Stimulated activated CD4-positive, alpha-beta T cell treated with anti-CD3 and anti-CD28 coated beads, TNF-alpha, amount 100 ng/mL, for 24 hours (primary cell): Measurements from ENCODE around the gene SPON1.
"Not testable (repeated sequence)": the region's sequence is repeated elsewhere in the genome, so short reads cannot be mapped to it uniquely, and the experiment has no call there.

Source experiments
- DNase-seq, 3 experiments: peaks; one replicate each; pipeline ENCODE4 v3.0.0-alpha.2; 2020; ENCODE audit warnings: low read depth in 3 of 3

The SPON1 gene

DNA sequence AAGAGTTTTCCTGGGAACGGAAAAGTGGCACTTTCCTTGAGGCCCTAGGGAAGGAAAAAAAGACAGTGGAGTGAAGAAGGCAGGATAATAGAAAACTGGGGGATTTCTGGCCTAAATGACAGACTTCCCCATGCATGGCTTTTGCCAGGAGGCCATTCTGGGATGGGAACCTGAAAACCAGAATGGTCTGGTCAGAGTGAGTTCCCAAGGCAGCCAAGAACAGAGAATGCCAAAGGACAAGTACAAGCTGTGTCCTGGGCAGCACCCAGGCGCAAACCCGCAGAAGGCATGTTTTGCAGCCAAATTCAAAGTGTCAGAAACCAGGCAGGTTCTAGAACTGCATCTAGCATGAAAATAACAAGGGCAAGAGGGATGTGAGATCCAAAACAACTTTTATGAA lies 162.4 kb downstream of the SPON1 start:
- no peak for DNase-seq

DNA sequence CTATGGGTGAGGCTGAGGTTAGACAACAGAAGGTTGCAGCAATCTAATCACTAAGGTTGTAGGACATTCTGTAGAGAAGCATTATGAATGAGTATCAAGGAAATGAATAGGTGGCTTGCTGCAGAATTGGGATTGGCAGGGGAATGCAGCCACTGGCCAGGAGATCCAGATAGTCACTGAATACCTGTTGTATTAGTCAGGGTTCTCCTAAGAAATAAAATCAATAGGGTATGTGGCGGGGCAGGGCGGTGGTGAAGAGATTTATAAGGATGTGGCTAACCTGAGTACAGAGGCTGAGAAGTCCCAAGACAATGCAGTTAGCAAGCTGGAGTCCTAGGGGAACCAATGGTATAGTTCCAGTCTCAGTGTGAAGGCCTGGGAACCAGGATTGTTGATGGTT lies 163.0 kb downstream of the SPON1 start:
- no peak for DNase-seq

DNA sequence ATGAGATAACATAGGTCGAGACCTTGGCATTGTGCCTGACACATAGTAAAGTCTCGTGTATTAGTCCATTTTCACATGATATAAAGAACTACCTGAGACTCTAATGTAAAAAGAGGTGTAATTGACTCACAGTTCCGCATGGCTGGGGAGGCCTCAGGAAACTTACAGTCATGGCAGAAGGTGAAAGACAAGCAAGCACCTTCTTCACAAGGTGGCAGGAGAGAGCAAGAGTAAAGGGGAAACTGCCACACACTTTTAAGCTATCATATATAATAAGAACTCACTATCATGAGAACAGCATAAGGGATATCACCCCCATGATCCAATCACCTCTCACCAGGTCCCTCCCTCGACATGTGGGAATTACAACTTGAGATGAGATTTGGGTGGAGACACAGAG lies 165.2 kb downstream of the SPON1 start:
- no peak for DNase-seq

DNA sequence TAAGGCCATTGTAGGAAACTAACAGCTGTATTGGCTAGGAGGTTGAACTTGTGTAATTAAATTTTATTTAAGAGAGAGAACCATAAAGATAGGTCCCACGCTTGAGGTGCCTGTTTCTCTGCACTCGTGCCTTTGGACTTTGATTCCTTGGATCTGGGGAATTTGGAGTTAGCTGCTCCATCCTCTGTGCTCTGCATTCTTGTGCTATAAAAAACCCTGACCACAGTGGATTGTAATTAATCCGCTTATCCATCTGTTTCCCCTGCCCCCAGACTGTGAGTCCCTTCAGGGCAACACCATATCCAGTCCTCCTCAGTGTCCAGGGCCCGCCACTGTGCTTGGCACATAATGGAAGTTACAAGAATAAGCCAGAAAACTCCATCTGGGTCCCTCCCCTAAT lies 169.8 kb downstream of the SPON1 start:
- DNase-seq = no peak

DNA sequence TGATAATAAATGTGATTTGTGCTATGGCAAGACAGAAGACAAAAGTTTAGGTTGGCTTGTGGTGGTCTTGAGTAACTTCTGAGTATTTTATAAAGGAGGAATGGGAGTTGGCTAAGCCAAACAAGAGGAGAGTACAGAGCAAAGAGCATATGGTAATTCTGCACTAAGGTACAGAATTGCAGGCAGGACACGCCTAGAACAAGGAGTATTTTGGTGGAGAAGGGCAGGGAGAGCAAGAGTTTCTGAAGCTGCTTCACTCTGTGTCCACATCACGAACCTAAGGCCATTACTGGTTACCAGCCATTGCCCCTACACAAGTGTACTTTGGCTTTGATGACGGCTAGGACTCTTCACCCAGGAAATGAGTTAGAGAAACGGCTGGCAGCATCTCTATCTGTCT lies 170.9 kb downstream of the SPON1 start:
- no peak for DNase-seq

DNA sequence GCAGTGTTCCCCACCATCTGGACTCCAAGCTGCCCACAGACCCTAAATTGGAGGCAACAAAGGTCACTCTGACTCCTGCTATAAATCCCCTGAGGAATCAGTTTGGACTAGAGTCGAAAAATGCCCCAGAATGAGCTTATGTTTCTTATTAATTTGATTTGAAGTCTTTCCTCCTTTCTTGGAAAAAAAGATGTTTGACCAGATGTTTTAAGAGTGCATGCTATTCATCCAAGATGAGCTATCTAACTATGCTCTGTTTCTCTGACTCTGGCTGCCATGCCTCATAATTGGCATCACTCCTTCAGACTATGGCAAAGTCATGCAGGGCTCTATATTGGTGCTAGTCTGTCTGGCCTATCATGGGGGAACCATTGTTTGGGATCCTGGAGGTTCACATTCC lies 174.0 kb downstream of the SPON1 start:
- no peak for DNase-seq

DNA sequence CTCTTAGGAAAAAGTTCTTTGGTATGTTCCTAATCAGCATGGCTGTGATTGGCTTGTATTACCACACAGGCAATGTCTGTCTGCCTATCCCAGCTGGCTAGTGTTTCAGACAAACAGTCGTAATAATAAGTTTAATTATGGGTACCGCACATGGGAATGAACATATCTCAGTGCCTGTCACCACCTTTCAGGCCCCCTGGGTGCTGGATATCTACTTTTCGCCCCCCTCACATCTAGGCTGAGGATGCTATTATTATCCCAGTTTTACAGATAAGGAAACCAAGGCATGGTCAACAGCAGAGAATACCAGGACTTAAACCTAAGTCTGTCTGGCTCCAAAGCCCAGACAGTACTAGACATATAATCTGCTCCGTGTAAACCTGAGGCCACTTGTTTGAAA lies 174.8 kb downstream of the SPON1 start:
- no peak for DNase-seq

DNA sequence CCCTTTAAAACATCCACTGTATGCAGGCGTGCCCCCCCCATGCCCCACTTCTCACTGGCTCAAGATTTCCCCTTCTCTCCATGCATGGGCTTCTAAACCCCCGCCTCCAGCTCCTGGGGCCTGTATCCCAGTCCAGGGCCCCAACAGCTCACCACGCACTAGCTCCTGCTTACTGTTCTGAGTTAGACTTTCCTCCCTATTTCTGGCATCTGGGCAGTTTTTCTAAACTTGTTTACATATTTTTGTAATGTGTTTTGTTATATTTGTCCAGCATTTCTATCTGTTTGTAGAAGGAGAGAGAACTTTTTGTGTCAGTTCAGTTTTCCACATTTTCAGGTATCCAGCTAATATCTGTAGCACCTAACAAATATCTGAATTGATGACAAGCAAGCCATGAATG lies 178.5 kb downstream of the SPON1 start:
- DNase-seq = no peak

DNA sequence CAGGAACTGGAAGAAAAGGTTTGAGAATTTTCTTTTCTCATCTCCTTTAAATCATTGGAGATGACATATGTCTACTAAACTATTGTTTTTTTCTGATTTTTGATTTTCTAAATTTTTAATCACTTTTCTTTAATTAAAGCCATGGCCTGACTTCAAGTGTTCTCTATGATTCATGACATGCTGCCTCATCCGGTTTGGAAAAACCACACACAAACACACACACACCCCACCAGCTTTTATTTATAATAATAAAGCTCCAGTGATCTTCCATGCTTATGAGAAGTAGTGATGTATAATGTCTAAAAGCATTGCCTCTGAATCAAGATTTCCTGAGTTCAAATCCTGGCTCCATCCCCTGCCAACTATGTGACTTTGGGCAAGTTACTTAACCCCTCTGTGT lies 179.2 kb downstream of the SPON1 start:
- DNase-seq = no peak

DNA sequence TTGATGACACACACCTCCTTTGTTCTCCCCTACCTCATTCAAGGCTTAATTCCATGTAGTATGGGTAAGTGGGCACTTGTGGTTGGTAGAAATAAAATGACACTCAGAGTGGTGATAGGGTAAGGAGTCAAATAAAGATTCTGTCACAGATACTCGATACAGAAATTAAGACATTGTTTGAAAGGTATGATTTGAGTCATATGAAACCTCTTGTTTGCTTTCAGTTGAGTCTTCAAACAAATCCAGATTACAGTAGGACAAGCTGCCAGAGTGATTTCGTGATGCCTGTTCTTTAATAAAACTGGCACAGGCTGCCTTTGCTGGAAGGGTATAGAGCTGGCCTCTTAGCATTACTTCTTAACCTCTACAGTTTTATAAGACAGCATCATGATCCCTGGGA lies 182.4 kb downstream of the SPON1 start:
- DNase-seq = no peak

DNA sequence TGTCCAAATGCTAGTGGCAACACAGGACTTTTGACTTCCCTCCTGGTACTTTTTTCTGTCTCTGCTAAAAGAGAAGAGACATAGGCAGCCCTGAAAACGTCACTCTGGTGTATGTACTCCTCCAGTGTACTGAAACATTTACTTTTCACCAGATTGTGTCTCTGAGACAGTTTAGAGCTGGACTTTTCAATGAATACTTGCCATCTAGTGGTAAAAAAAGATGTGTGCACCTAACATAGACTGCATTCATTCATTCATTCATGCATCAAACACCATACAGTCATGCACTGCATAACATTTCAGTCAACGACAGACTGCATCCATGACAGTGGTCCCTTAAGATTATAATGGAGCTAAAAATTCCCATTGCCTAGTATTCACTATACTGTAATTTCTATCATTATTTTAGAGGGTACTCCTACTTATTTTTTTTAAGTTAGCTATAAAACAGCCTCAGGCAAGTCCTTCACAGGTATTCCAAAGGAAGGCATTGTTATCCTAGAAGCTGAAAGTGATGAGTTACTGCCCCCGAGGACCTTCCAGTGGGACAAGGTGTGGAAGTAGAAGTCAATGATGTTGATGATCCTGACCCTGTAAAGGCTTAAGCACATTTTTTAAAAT lies 186.2 kb downstream of the SPON1 start:
- DNase-seq = no peak

DNA sequence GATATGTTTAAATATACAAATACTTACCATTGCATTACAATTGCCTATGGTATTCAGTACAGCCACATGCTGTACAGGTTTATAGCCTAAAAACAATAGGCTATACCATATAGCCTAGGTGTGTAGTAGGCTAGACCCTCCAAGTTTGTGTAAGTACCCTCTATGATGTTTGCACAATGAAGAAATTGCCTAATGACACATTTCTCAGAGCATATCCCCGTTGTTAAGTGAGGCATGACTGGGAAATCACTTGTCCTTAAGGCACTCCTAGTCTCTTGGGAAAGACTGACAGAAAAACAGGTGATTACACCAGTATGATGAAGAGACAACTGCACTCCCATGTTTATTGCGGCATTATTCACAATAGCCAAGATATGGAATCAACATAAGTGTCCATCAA lies 187.2 kb downstream of the SPON1 start:
- no peak for DNase-seq

DNA sequence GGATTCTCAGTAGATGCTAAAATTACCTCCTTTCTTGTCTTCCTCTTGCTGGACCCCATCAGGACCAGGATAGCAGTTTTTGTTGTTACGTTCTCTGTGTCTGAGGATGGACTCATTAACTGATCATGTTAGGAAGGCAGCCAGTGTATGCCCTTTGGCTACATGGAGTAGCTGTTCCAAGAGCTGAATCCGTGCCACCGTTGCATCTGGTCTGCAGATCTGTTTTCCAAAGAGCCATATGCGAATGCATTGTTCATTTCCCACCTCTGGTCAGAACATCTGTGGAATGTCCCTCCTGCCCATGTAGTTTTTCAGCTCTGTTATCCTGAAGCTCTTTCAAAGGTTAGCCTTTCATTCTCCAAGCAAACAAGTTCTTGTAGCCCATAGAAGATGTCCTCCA lies 188.4 kb downstream of the SPON1 start:
- no peak for DNase-seq

DNA sequence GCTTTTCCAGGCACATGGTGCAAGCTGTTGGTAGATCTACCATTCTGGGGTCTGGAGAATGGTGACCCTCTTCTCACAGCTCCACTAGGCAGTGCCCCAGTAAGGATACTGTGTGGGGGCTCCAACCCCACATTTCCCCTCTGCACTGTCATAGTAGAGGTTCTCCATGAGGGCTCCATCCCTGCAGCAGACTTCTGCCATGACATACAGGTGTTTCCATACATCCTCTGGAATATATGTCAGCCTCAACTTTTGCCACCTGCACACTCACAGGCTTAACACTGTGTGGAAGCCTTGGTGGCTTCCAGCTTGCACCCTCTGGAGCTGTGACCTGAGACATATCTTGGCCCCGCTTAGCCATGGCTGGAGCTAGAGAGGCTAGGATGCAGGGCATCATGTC lies 191.6 kb downstream of the SPON1 start:
- DNase-seq = not testable (repeated sequence)

DNA sequence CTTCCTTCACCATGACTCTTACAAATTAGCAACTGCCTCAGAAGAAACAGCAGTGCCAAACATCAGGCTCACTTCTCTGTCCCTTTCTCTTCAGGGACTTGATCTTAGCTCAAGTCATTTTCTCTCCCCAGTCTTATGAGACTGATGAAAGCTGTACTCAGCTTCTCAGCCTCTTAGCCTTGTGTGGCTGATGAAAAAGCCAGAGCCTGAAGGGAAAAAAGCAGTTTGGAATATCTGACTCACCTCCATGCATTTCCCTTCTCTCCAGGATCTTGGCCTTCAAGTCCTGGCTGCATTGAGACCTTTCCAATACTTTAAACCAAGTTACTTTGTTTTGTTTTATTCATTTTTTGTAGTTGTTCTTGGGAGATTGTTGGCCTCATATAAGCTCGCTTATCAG lies 195.9 kb downstream of the SPON1 start:
- no peak for DNase-seq

DNA sequence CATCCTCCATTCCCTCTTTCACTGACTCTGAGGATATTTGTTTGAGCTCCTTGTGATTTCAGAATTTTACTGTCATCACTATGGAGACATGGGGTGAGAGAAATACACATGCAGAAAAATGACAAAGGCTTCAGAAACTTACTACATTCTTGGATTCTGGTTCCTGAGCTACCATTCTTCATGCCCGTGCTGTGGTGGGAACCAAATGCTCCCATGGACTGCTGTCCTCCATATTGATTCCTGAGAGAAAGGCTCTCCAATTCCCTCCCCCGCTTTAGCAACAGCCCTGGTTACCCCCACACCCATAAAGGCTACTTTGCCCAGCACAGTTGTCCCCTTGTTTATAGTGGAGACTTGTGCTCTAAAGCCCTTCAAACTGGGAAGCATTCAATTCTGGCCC lies 201.1 kb downstream of the SPON1 start:
- no peak for DNase-seq

DNA sequence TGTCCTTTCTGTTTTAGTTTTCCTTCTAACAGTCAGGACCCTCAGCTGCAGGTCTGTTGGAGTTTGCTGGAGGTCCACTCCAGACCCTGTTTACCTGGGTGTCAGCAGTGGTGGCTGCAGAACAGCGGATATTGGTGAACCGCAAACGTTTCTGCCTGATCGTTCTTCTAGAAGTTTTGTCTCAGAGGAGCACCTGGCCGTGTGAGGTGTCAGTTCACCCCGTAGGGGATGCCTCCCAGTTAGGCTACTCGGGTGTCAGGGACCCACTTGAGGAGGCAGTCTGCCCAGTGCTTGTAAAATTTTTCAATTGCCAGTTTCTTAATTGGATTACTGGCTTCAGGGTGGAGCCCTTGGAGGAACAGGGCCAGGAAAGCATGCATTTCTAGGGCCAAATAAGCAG lies 211.2 kb downstream of the SPON1 start:
- not testable (repeated sequence) for DNase-seq

DNA sequence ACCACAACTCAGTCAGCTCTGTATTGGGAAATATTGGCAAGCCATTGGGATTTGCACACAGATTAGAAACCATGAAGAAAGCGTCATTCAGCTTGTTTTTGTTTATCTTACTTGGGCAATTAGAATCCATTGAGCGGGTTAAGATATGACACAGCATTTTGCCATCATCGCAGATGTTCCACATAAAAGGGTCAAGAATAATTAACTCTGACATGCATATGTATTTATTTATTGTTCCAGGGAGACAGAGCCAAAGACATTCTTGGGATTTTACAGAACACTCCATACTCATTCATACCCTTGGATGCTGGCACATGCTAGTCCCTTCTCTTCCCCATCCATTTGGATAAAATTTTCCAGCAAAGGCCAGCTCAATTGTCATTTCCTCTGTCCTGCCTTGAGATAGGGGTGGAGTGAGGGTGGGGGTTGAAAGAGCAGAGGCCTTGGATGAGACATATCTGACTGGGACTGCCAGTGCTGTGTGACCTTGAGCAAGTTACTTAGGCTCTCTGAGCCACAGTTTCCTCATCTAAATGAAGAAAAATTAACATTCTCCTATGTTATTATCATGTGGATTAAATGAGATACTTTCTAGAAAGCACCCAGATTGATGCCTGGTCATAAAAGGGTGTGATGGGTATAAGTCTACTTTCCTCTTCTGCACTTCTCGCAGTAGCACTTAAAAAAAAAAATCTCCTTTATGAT lies 216.7 kb downstream of the SPON1 start:
- no peak for DNase-seq

DNA sequence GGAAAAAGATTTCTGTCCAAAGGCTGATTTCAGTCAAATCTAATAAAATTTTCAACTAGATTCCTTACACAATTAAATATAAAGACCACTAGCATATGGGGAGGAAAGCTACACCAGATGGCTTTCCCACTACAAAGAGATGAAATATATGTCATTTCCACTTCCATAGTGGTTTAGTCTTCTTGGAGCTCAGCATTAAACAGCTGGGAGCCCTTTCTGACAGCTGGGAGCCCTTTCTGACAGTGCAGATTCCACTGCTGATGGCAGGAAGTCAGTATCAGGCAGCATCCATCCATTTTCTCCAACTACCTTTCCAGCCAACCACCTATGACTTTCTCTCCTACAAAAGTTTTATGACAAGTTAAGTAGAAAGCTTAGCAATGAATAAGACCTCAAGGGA lies 218.6 kb downstream of the SPON1 start:
- DNase-seq = no peak

DNA sequence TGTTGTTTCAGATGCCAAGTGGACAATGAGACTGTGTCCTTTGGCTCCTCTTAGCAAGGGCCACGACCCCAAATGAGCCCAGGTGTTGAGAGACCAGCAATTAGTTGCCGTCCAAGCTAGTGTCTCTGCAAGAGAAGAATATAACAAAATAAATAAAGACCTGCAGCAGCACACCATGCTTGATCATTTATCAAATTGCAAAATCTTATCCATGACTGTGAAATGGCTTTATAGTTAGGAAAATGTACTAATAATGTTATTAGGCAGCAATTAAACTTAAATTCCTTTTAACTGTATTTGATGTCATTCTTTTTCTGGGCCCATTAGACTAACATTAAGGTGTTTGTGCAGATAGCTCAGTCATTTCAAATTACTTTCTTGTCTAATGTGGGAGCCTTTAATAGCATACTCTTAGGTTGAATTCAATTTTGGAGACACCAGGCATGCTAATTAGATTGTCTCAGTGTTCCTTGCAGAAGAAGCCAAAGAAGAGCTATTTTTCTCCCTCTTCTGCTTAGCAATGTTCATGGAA lies 220.4 kb downstream of the SPON1 start:
- no peak for DNase-seq

DNA sequence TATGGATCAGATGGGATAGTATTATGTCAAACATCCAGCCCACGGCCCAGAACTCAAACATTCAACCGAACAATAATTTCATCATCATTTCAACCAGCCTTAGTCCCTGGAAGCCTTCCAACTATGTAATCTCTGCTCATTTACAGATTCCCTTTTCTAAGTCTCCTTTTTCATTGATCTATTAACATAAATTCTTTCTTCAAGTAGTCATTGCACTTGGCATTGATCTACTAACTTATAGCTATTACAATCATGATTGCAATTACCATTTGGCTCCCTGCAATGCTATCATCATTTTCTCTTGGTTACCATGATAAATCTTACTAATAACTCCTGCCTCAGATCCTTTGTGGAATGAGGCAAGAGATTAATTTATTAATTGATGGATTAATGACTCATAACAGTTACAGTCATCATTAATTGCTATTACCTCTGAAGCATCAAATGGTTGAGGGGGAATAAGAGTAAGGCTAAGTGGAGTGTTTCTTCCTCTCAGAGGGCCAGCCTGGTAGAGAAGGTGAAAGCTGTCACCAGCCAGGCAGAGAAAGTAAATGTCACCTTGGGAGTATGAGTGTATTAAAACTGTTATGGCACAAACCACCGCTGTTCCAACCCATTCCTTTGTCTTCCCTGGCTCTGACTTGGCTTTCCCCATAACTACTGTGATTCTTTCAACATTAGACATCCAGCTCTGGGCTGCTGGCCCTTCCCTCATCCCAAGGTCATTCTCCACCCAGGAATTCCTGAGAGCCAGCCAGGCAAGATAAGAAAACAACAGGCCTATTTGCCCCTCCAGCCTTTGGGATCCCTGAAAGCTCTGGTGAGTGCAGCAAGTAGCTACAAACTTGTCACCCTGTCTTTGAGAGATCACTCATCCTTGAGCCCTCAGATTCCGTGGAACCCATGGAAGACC lies 221.8 kb downstream of the SPON1 start:
- DNase-seq = no peak

DNA sequence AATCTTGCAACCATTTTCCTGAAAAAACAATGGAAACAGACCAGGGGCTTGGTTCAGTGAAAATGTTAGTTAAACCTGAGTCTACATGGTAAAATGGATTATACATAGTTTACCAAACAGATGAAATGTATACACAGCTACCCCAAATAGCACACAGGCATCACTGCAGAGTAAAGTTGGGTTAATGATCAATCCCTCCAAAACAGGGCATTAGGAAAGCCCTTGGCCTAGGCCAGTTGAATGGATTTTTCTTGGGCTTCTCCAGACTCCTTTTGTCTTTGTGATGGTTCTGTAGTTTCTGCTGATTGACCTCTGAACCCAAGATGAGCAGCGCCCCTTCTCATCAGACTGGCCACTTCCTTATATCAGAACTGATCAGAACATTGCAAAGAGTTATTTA lies 222.9 kb downstream of the SPON1 start:
- no peak for DNase-seq
